Cardiac septum (tissue), 1 donor: ENCODE data around the gene DCST1. TPM values are rescaled to one million over a fixed set of nuclear protein-coding genes. Genes with fewer than 3 reads are reported as not detected.

Source experiments
- DNase-seq: peaks from one replicate; pipeline ENCODE4 v3.0.0-alpha.2; 2020; ENCODE audit warnings: low spot score
- intact Hi-C: fragments of 100-400 bp; cut with DNase I; formaldehyde crosslinking; loops from one replicate; pipeline ENCODE4 v1.14.0; 2022
- total RNA-seq: library from RNA; stranded (reverse); fragmentation: NEBNext Ultra II Directional; extraction: Animal tissue kit (Norgen Biotek cat#: 25700); gene quantifications from one replicate; pipeline ENCODE4 v1.2.1, GENCODE V29; 2021
- donor health status: DM: no; HTN: no; CAD: no.

The DCST1 gene
- total RNA-seq, 1 donor from 2014 or later: not detected

GRCh38 chr1:155023627-155024026, 10.0 kb upstream of the DCST1 start:
- DNase-seq: no peak
- intact Hi-C loops: no loop called here

GRCh38 chr1:155024315-155024714, 9.3 kb upstream of the DCST1 start:
- no peak for DNase-seq
- intact Hi-C loops: no loop called here

- intact Hi-C loops: no loop called here
- no peak for DNase-seq
Observed at GRCh38 chr1:155026154-155026553, 7.5 kb upstream of the DCST1 start.

DNA sequence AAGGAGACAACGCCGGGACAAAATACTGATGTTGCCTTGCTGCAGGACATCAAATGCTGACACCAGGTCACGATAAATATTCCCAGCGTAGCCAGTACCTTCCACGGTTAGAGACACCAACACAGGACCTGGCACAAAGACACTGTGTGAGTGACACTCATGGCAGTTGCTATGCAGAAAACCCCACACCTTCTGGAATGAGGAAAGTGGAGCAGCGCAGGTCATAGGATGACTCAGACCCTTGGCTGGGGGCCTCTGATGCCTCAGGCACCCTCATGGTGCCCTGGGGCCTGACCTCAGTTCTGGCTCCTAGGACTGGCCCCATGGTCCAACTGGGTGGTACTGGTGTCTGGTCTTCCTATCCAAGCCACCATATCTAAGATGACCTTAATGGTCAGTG, 7.0 kb upstream of the DCST1 start:
- DNase-seq: no peak
- intact Hi-C loops: no loop called here

GRCh38 chr1:155029513-155030242, 3.9 kb upstream of the DCST1 start:
- intact Hi-C loops: no loop called here
- DNase-seq: no peak

- no peak for DNase-seq
- intact Hi-C loops: no loop called here
Observed at GRCh38 chr1:155030243-155030795, 3.3 kb upstream of the DCST1 start.

DNA sequence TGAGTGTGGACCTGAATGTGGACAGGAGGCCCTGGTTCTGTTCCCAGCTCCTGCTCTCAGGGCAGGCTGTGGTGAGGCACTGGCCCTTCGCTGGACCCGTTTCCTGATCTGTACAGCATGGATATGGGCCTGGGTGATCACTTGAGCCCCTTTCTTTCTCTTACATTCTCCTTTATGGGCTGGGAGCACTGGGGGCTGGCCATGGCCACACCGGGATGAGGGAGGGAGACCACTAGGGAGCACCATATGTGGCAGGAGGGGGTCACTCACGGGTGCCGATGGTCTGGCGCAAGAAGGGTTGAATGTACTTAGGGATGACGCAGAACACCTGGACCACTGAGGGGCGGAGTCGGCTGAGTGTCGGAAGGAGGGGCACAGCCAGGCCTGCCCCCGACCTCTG, 2.7 kb upstream of the DCST1 start:
- DNase-seq: no peak
- intact Hi-C loops: no loop called here

GRCh38 chr1:155032886-155033285, 738 bp upstream of the DCST1 start:
- intact Hi-C loops: no loop called here
- DNase-seq: no peak

GRCh38 chr1:155034318-155035208, 939 bp downstream of the DCST1 start:
- DNase-seq: no peak
- intact Hi-C loops: no loop called here

GRCh38 chr1:155035936-155036335, 2.3 kb downstream of the DCST1 start:
- intact Hi-C loops: no loop called here
- DNase-seq: no peak

DNA sequence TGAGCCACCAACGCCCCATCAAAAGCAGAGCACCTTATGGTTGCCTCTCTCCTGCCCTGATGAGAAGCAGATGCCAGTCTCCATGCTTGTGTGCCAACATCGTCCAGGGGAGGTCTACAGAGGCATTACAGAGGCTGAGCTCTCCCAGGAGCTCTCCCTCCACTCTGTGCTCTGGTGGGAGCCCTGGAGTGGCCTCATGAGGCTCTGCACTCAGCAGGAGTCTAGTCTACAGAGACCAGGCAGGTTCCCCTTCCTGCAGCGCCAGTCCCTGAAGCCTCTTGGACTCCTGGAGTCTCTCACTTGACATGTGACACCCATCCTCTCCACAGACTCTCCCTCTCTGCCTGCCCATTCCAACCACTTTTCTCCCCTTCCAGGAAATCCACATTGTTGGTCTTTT, 3.4 kb downstream of the DCST1 start:
- intact Hi-C loops: no loop called here
- DNase-seq: no peak

GRCh38 chr1:155037851-155038441, 4.3 kb downstream of the DCST1 start:
- DNase-seq: no peak
- intact Hi-C loops: no loop called here

DNA sequence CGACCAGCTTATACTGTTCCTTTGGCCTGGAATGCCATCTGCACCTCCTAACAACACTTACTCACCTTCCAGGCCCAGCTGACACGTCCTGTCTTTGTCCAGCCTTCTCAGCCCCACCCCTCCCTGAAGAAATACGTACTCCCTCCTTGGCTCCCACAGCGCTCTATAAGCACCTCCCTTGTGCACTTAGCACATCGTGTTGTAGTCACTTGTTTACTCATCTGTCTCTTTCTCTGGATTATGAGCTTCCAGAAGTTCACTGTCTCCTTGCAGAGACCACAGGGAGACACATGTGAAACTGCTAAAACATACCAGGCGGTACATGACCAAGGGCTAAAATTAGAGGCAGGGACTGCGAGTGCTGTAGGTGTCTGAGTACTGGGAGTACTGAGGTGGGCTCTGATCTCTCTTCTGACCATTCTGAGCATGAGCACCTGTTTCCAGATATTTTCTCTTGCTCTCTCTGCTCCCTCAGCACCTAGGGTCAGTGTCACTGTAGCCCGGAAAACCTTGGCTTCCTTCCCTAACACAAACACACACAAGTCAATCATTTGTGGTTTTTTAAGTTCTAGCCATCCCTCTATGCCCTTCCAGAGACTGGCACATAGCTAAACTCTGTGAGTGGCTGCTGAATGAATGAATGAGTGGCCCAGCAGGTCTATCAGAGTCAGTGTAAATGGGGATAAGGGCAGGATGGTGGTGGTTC, 5.1 kb downstream of the DCST1 start:
- no peak for DNase-seq
- intact Hi-C loops: no loop called here

- intact Hi-C loops: no loop called here
- no peak for DNase-seq
Observed at GRCh38 chr1:155039308-155039669, 5.7 kb downstream of the DCST1 start.

GRCh38 chr1:155040358-155041093, 6.9 kb downstream of the DCST1 start:
- intact Hi-C loops: no loop called here
- DNase-seq: no peak

GRCh38 chr1:155042789-155043188, 9.2 kb downstream of the DCST1 start:
- no peak for DNase-seq
- intact Hi-C loops: no loop called here

- intact Hi-C loops: no loop called here
- no peak for DNase-seq
Observed at GRCh38 chr1:155043301-155043702, 9.7 kb downstream of the DCST1 start.

DNA sequence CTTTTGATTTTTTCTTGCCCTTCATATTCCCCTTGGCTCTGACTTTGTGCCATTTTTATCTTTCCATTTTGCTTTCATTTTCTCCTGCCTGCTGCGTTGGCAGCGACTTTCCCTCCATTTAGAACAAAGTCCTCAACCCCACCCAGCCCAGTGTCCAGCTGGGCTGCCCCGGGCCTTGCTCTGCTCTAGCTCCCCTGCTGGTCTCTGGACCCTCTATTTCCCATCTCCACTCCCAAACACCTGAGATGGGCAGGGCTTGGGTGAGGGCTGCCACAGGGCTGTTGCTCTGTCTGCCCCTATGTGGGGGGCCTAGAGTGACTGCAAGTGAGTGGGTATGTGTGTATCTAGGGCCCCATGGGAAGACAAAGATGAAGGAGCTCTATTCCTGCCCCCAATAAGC, 10.2 kb downstream of the DCST1 start:
- intact Hi-C loops: no loop called here
- no peak for DNase-seq

- intact Hi-C loops: no loop called here
- no peak for DNase-seq
Observed at GRCh38 chr1:155044365-155044764, 10.7 kb downstream of the DCST1 start.
